Endothelial cell of coronary artery (primary cell): ENCODE measurements around the gene DNPEP. TPM values are rescaled to one million over a fixed set of nuclear protein-coding genes. Genes with fewer than 3 reads are reported as not detected.

Experiments used
- total RNA-seq: library from RNA; depleted of rRNA; stranded (reverse); fragments of >200 nt; gene quantifications from 2 replicates; pipeline ENCODE4 v1.2.3, GENCODE V29; 2014

DNPEP gene
- total RNA-seq, result 42.4 and 44.0 TPM in 2 replicates

GRCh38 chr2:219387306-219388120 lies at the start of gene DNPEP:
Gene DNPEP (minus strand): TSS chr2:219387912. CDS start chr2:219387794, 118 bp downstream.

DNA sequence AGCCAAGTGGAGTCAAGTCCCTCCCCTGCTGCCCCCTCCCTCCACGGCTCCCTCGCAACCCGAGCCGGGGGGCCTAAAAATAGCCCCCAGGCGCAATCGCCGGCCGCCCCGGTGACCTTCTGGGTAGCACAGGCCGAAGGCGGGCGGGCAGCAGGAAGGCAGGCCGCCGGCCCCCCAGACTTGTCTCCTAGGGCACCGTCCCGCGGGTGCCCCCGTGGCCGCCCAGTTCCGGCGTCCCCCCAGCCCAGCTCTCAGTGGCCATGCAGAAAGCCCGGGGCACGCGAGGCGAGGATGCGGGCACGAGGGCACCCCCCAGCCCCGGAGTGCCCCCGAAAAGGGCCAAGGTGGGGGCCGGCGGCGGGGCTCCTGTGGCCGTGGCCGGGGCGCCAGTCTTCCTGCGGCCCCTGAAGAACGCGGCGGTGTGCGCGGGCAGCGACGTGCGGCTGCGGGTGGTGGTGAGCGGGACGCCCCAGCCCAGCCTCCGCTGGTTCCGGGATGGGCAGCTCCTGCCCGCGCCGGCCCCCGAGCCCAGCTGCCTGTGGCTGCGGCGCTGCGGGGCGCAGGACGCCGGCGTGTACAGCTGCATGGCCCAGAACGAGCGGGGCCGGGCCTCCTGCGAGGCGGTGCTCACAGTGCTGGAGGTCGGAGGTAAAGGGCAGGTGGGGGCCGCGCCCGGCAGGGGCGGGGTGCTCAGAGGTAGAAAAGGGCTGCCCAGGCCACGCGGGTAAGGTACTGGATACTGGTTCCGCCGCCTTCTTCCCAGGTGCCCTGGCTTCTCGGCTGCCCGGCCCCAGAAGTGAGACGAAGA lies 47.2 kb upstream of the DNPEP start, which contains the start of gene SPEG:
Gene SPEG (plus strand): TSS at position 126 of the 808 bp plus-strand sequence. CDS start 135 bp downstream, at position 261.

DNA sequence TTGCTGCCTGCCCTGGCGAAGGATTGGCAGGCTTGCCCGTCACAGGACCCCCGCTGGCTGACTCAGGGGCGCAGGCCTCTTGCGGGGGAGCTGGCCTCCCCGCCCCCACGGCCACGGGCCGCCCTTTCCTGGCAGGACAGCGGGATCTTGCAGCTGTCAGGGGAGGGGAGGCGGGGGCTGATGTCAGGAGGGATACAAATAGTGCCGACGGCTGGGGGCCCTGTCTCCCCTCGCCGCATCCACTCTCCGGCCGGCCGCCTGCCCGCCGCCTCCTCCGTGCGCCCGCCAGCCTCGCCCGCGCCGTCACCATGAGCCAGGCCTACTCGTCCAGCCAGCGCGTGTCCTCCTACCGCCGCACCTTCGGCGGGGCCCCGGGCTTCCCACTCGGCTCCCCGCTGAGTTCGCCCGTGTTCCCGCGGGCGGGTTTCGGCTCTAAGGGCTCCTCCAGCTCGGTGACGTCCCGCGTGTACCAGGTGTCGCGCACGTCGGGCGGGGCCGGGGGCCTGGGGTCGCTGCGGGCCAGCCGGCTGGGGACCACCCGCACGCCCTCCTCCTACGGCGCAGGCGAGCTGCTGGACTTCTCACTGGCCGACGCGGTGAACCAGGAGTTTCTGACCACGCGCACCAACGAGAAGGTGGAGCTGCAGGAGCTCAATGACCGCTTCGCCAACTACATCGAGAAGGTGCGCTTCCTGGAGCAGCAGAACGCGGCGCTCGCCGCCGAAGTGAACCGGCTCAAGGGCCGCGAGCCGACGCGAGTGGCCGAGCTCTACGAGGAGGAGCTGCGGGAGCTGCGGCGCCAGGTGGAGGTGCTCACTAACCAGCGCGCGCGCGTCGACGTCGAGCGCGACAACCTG lies 30.7 kb upstream of the DNPEP start, which contains the start of gene DES:
Gene DES (plus strand): TSS at position 223 of the 857 bp plus-strand sequence. CDS start 86 bp downstream, at position 309.

GRCh38 chr2:219332542-219332941 lies 55.2 kb downstream of the DNPEP start, which contains the start of gene RESP18:
Gene RESP18 (minus strand): TSS chr2:219332744.

Other genes with a start within 250 kb of the DNPEP start
- gene NHEJ1, start 227.1 kb downstream of the DNPEP start, total RNA-seq, result 12.1 and 13.6 TPM in 2 replicates
- 1.1 and 3.5 TPM in 2 replicates for gene SLC23A3, start 217.9 kb downstream of the DNPEP start, total RNA-seq
- 16.4 and 17.3 TPM in 2 replicates for gene CNPPD1, start 211.0 kb downstream of the DNPEP start, total RNA-seq
- 42.9 and 53.6 TPM in 2 replicates for gene RETREG2, start 209.6 kb downstream of the DNPEP start, total RNA-seq
- gene ZFAND2B, start 181.1 kb downstream of the DNPEP start, total RNA-seq, result 21.1 and 22.1 TPM in 2 replicates
- gene ABCB6, start 169.0 kb downstream of the DNPEP start, total RNA-seq, result 29.8 and 51.1 TPM in 2 replicates
- 31.8 and 48.4 TPM in 2 replicates for gene ATG9A, start 158.3 kb downstream of the DNPEP start, total RNA-seq
- 16.5 and 34.8 TPM in 2 replicates for gene ANKZF1, start 158.1 kb downstream of the DNPEP start, total RNA-seq
- gene GLB1L, start 142.5 kb downstream of the DNPEP start, total RNA-seq, result 3.3 and 4.0 TPM in 2 replicates
- gene STK16, start 142.4 kb downstream of the DNPEP start, total RNA-seq, result 18.7 and 22.0 TPM in 2 replicates
- gene TUBA4B, start 134.7 kb downstream of the DNPEP start, total RNA-seq, result not detected in 2 replicates
- 5.1 and 5.2 TPM in 2 replicates for gene TUBA4A, start 134.0 kb downstream of the DNPEP start, total RNA-seq
- gene DNAJB2, start 108.5 kb downstream of the DNPEP start, total RNA-seq, result 17.4 and 25.6 TPM in 2 replicates
- gene PTPRN, start 78.5 kb downstream of the DNPEP start, total RNA-seq, result not detected in 2 replicates
- not detected in 2 replicates for gene RESP18, start 55.2 kb downstream of the DNPEP start, total RNA-seq
- gene DES, start 30.5 kb upstream of the DNPEP start, total RNA-seq, result not detected in 2 replicates
- gene SPEG, start 46.9 kb upstream of the DNPEP start, total RNA-seq, result 0.63 and 4.2 TPM in 2 replicates
- 38.0 and 45.6 TPM in 2 replicates for gene GMPPA, start 111.0 kb upstream of the DNPEP start, total RNA-seq
- gene ASIC4, start 126.6 kb upstream of the DNPEP start, total RNA-seq, result not detected in 2 replicates
- 0.72 and 29.2 TPM in 2 replicates for gene CHPF, start 155.9 kb upstream of the DNPEP start, total RNA-seq
- gene TMEM198, start 156.1 kb upstream of the DNPEP start, total RNA-seq, result 0.09 TPM in 1 of 2 replicates, not detected in the other
- 16.5 and 22.0 TPM in 2 replicates for gene OBSL1, start 183.6 kb upstream of the DNPEP start, total RNA-seq
- 0.09 and 0.19 TPM in 2 replicates for gene INHA, start 184.4 kb upstream of the DNPEP start, total RNA-seq
- 9.7 and 11.2 TPM in 2 replicates for gene STK11IP, start 209.9 kb upstream of the DNPEP start, total RNA-seq
- gene SLC4A3, start 239.7 kb upstream of the DNPEP start, total RNA-seq, result 0.27 and 0.38 TPM in 2 replicates